Measurements from ENCODE around the gene PDE1A. TPM values are rescaled to one million over a fixed set of nuclear protein-coding genes. Genes with fewer than 3 reads are reported as not detected.
A peak's percentile ranks its signal among the peaks of the same experiment; 100 is the strongest.

PDE1A gene
- total and polyA plus RNA-seq, 2 of the 13 experiments (the other 11 are each of a cell fraction or from before 2014, with no cell fraction given) = not detected

DNA sequence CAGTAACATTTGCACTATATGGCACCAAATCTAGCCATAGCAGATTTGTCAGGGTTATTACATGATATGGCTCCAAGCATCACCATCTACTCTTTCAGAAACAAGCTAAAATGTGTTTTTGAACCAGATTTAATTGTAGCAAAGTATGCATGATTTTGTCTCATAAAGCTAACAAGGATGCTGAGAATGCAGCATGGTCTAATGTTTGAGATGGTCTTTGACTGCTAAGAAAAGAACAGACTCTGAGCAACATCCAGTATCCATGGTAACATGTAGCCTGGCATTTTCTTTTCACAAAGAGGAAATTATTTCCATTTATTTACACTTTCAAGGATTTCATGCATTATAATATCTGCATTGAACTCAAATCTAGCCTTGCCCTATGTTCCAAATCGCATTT is 206.5 kb downstream of the PDE1A start:
- POLR2A ChIA-PET = no interaction called here
- intact Hi-C loops (cut with micrococcal nuclease; ENCODE audit: unreplicated experiment) = no loop called here
- Histone ChIP-seq H2AFZ (ENCODE audit: low read length) (no peak overlapping the region), H3K36me3 (replicated peaks in 1 of 2; ENCODE audit: control insufficient read depth in 1 of 2, insufficient read depth in 2 of 2, low read length in 2 of 2) (no peaks in the 10 kb centered on the region), H4K20me1 (ENCODE audit: insufficient read depth, low read length) (no peaks in the 10 kb centered on the region), H3K4me2 (ENCODE audit: low read depth, low read length) (no peak overlapping the region), H3K9ac (ENCODE audit: insufficient read depth, low read depth, low read length) (no peak overlapping the region), H3K4me1 (ENCODE audit: insufficient read depth, low read length) (no peaks in the 10 kb centered on the region), H3K9me3 (ENCODE audit: low read length) (no peaks in the 10 kb centered on the region), H3K4me3 (replicated peaks in 1 of 3; ENCODE audit: insufficient read depth in 1 of 3, low read depth in 2 of 3, low read length in 3 of 3) (no peak overlapping the region), H3K79me2 (ENCODE audit: insufficient read depth, low read length) (no peaks in the 10 kb centered on the region), H3K27me3 (ENCODE audit: control insufficient read depth in 1 of 2, insufficient read depth in 2 of 2, low read length in 2 of 2) (no peaks in the 10 kb centered on the region), H3K27ac (ENCODE audit: extremely low read length, insufficient read depth, low read length) (no peak overlapping the region)
- no TSS peak for BruUV-seq (replicated peaks)
- 1% methylated on average over 1 of the region's 1 CpG for WGBS (ENCODE audit: low lambda C conversion rate)
- CTCF ChIA-PET (ENCODE audit: low intra/inter-chr PET ratio, low total read pairs) = no interaction called here
- no peak for FAIRE-seq
- no peak for ATAC-seq
- in situ Hi-C loops (cut with HindIII; ENCODE audit: extremely low pct_ligation_motif_present, low pct_unique_long_range_greater_than_20kb) = no loop called here
- TF ChIP-seq PHF8 (CRISPR knock-in tag; IDR thresholded peaks at IDR 0.05) (no peak), NAIF1 (CRISPR knock-in tag; IDR thresholded peaks at IDR 0.05; ENCODE audit: borderline replicate concordance) (no peak)
- no peak for DNase-seq (ENCODE audit: low spot score)

DNA sequence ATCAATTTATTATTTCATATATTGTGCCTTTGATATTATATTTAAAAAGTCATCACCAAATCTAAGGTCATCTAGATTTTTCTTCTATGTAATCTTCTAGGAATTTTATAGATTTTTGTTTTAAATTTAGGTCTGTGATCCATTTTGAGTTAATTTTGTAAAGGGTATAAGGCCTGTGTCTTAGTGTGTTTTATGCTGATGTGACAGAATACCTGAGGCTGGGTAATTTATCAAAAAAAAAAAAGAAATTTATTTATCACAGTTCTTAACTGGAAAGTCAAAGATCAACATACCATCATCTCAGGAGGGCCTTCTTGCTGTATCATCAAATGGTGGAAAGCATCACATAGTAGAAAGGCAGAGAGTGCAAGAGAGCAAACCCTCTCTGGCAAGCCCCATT is 216.2 kb downstream of the PDE1A start:
- CTCF ChIA-PET (ENCODE audit: low intra/inter-chr PET ratio, low total read pairs) = no interaction called here
- no peaks in the 10 kb centered on the region for H3K79me2 ChIP-seq (ENCODE audit: insufficient read depth, low read length)
- no peaks in the 10 kb centered on the region for H3K27me3 ChIP-seq (ENCODE audit: control insufficient read depth in 1 of 2, insufficient read depth in 2 of 2, low read length in 2 of 2)
- H2AFZ ChIP-seq (ENCODE audit: low read length) = no peak overlapping the region
- ATAC-seq = no peak
- in situ Hi-C loops (cut with HindIII; ENCODE audit: extremely low pct_ligation_motif_present, low pct_unique_long_range_greater_than_20kb) = no loop called here
- no peaks in the 10 kb centered on the region for H3K36me3 ChIP-seq (replicated peaks in 1 of 2; ENCODE audit: control insufficient read depth in 1 of 2, insufficient read depth in 2 of 2, low read length in 2 of 2)
- H3K9me3 ChIP-seq (ENCODE audit: low read length) = no peaks in the 10 kb centered on the region
- intact Hi-C loops (cut with micrococcal nuclease; ENCODE audit: unreplicated experiment) = no loop called here
- POLR2A ChIA-PET = no interaction called here
- no peak for DNase-seq (ENCODE audit: low spot score)
- no peak overlapping the region for H3K9ac ChIP-seq (ENCODE audit: insufficient read depth, low read depth, low read length)
- no TSS peak for BruUV-seq (replicated peaks)
- no peak for FAIRE-seq
- H4K20me1 ChIP-seq (ENCODE audit: insufficient read depth, low read length) = no peaks in the 10 kb centered on the region
- no peak overlapping the region for H3K4me3 ChIP-seq (replicated peaks in 1 of 3; ENCODE audit: insufficient read depth in 1 of 3, low read depth in 2 of 3, low read length in 3 of 3)
- TF ChIP-seq ZNF484 (CRISPR knock-in tag; IDR thresholded peaks at IDR 0.05; ENCODE audit: borderline replicate concordance, low read depth) (no peak), GPN1 (CRISPR knock-in tag; IDR thresholded peaks at IDR 0.05; ENCODE audit: borderline replicate concordance) (no peak), ZNF335 (CRISPR knock-in tag; IDR thresholded peaks at IDR 0.05) (no peak), MTA3 (CRISPR knock-in tag; IDR thresholded peaks at IDR 0.05) (no peak), ZNF83 (CRISPR knock-in tag; IDR thresholded peaks at IDR 0.05; ENCODE audit: borderline replicate concordance) (no peak), MAFF (IDR thresholded peaks at IDR 0.05; ENCODE audit: low read depth, low read length) (peak; percentile 91), MAFK (conservative IDR thresholded peaks at IDR 0.05 in 1 of 2, IDR thresholded peaks at IDR 0.05 in 1 of 2; ENCODE audit: low read length in 2 of 2) (peak; percentile 93 to 94), ZFP36L2 (CRISPR knock-in tag; IDR thresholded peaks at IDR 0.05) (no peak), KAT2B (IDR thresholded peaks at IDR 0.05; ENCODE audit: borderline replicate concordance, low read depth, low read length) (no peak), MYNN (CRISPR knock-in tag; IDR thresholded peaks at IDR 0.05; ENCODE audit: low read depth) (no peak)
- TF ChIP-seq, protein P1, sequence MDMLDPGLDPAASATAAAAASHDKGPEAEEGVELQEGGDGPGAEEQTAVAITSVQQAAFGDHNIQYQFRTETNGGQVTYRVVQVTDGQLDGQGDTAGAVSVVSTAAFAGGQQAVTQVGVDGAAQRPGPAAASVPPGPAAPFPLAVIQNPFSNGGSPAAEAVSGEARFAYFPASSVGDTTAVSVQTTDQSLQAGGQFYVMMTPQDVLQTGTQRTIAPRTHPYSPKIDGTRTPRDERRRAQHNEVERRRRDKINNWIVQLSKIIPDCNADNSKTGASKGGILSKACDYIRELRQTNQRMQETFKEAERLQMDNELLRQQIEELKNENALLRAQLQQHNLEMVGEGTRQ (IDR thresholded peaks at IDR 0.05; ENCODE audit: low read depth, low read length) = no peak
- TF ChIP-seq, protein P1 (CRISPR knock-in tag; IDR thresholded peaks at IDR 0.05; ENCODE audit: borderline replicate concordance) = no peak
- TF ChIP-seq, protein P2, sequence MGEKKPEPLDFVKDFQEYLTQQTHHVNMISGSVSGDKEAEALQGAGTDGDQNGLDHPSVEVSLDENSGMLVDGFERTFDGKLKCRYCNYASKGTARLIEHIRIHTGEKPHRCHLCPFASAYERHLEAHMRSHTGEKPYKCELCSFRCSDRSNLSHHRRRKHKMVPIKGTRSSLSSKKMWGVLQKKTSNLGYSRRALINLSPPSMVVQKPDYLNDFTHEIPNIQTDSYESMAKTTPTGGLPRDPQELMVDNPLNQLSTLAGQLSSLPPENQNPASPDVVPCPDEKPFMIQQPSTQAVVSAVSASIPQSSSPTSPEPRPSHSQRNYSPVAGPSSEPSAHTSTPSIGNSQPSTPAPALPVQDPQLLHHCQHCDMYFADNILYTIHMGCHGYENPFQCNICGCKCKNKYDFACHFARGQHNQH (CRISPR knock-in tag; IDR thresholded peaks at IDR 0.05) = no peak
- TF ChIP-seq, protein P3, sequence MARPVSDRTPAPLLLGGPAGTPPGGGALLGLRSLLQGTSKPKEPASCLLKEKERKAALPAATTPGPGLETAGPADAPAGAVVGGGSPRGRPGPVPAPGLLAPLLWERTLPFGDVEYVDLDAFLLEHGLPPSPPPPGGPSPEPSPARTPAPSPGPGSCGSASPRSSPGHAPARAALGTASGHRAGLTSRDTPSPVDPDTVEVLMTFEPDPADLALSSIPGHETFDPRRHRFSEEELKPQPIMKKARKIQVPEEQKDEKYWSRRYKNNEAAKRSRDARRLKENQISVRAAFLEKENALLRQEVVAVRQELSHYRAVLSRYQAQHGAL (CRISPR knock-in tag; IDR thresholded peaks at IDR 0.05; ENCODE audit: not compliant biosample characterization) = no peak
- TF ChIP-seq, protein P4, sequence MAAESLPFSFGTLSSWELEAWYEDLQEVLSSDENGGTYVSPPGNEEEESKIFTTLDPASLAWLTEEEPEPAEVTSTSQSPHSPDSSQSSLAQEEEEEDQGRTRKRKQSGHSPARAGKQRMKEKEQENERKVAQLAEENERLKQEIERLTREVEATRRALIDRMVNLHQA (CRISPR knock-in tag; IDR thresholded peaks at IDR 0.05) = no peak
- H3K4me1 ChIP-seq (ENCODE audit: insufficient read depth, low read length) = no peaks in the 10 kb centered on the region
- no peak overlapping the region for H3K27ac ChIP-seq (ENCODE audit: extremely low read length, insufficient read depth, low read length)
- no peak overlapping the region for H3K4me2 ChIP-seq (ENCODE audit: low read depth, low read length)

Data from HepG2 (cell line).